Esophagus squamous epithelium (tissue), 5 donors: ENCODE measurements around the gene INTS1. TPM values are rescaled to one million over a fixed set of nuclear protein-coding genes. Genes with fewer than 3 reads are reported as not detected.

ENCODE experiments used
- DNase-seq: peaks from one replicate; lab custom pipeline; 2025; lab: John Stamatoyannopoulos, UW
- H3K27ac ChIP-seq, 4 donors: fragments of 200-600 bp; sonication (generic); one replicate each; pipeline ENCODE4 v1.5.1; 2016 to 2019; ENCODE audit warnings: mild to moderate bottlenecking in 1 of 4
- H3K27me3 ChIP-seq, 4 donors: fragments of 200-600 bp; sonication (generic); 1 replicate in 3 of 4; 2 replicates in 1 of 4; pipeline versions ENCODE4 v1.5.1 to v1.6.0; 2017 to 2021; ENCODE audit warnings: antibody characterized with exemption in 1 of 4
- H3K36me3 ChIP-seq, 3 donors: fragments of 200-600 bp; sonication (generic); one replicate each; pipeline ENCODE4 v1.5.1; 2016 to 2019
- H3K4me1 ChIP-seq, 3 donors: fragments of 200-600 bp; sonication (generic); one replicate each; pipeline ENCODE4 v1.5.1; 2017 to 2019
- H3K4me3 ChIP-seq, 4 donors: fragments of 200-600 bp; sonication (generic); 1 replicate in 3 of 4; 2 replicates in 1 of 4; pipeline ENCODE4 v1.5.1; 2016 to 2019; ENCODE audit warnings: mild to moderate bottlenecking in 2 of 4, moderate library complexity in 1 of 4
- H3K9me3 ChIP-seq, 3 donors: fragments of 200-600 bp; sonication (generic); one replicate each; pipeline ENCODE4 v1.5.1; 2016 to 2019
- POLR2A ChIP-seq, 4 donors: fragments of 450-650 bp; IDR thresholded peaks; one replicate each; pipeline ENCODE4 v1.6.1; 2017; ENCODE audit warnings: antibody characterized with exemption in 4 of 4, mild to moderate bottlenecking in 4 of 4, moderate library complexity in 3 of 4
- WGBS, 2 donors: methylation state at CpG; one replicate each; pipeline ENCODE4 v1.1.5; 2018; 5-methylcytosine and 5-hydroxymethylcytosine counted together
- intact Hi-C: fragments of 100-400 bp; cut with DNase I; formaldehyde crosslinking; loops from one replicate; pipeline ENCODE4 v1.15.0; 2022
- total RNA-seq, 4 donors: library from RNA; depleted of rRNA; stranded (reverse); fragments of >200 nt; gene quantifications; one replicate each; pipeline ENCODE4 v1.1.0, GENCODE V29; 2016
- TF ChIP-seq, protein P1 (sequence below), 6 experiments: fragments of 450-650 bp in 4 of 6; fragments of 200-600 bp in 2 of 6; sonication (generic) in 2 of 6; IDR thresholded peaks; one replicate each; pipeline ENCODE4 v1.5.1; 2016 to 2019; ENCODE audit warnings: antibody characterized with exemption in 6 of 6, mild to moderate bottlenecking in 4 of 6, moderate library complexity in 4 of 6
- donor health status: DM: yes; HTN: yes; CAD: no.

Gene INTS1
- total RNA-seq, 4 donors from 2014 or later: 27.8 to 45.3 (median 36.6) TPM

DNA sequence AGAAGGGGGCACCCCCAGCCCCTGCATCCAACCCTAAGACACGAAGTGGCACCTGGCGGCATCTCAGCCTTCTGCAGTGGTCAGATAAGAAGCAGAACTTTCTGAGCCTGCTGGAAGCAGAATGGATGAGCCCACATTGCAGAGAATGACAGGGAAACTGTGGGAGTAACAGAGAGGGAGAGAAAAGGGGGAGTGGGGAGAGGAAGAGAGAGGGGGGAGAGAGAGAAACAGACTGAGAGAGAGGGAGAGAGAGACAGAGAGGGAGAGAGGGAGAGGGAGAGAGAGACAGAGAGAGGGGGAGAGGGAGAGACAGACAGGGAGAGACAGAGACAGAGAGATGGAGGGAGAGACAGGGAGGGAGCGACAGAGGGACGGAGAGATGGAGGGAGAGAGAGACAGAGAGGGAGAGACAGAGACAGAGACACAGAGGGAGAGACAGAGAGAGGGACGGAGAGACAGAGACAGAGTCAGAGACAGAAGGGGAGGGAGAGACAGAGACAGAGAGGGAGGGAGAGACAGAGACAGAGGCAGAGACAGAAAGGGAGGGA is 80.9 kb downstream of the INTS1 start:
- TF ChIP-seq, protein P1, sequence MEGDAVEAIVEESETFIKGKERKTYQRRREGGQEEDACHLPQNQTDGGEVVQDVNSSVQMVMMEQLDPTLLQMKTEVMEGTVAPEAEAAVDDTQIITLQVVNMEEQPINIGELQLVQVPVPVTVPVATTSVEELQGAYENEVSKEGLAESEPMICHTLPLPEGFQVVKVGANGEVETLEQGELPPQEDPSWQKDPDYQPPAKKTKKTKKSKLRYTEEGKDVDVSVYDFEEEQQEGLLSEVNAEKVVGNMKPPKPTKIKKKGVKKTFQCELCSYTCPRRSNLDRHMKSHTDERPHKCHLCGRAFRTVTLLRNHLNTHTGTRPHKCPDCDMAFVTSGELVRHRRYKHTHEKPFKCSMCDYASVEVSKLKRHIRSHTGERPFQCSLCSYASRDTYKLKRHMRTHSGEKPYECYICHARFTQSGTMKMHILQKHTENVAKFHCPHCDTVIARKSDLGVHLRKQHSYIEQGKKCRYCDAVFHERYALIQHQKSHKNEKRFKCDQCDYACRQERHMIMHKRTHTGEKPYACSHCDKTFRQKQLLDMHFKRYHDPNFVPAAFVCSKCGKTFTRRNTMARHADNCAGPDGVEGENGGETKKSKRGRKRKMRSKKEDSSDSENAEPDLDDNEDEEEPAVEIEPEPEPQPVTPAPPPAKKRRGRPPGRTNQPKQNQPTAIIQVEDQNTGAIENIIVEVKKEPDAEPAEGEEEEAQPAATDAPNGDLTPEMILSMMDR (IDR thresholded peaks at IDR 0.05): no peak
- no peak for TF ChIP-seq POLR2A (IDR thresholded peaks at IDR 0.05)
- DNase-seq: no peak
- H3K4me1 ChIP-seq: peaks cover 0 to 9% (median 5%) of the 10 kb centered on the region in 3 donors
- H3K9me3 ChIP-seq: no peaks in the 10 kb centered on the region
- no peaks in the 10 kb centered on the region for H3K36me3 ChIP-seq
- H3K27me3 ChIP-seq: peaks cover 0 to 85% (median 1%) of the 10 kb centered on the region in 4 donors
- H3K4me3 ChIP-seq: no peak overlapping the region
- 44 to 52% methylated on average over 5 of the region's 5 CpGs for WGBS, 2 donors
- intact Hi-C loops: no loop called here
- H3K27ac ChIP-seq: no peak overlapping the region

DNA sequence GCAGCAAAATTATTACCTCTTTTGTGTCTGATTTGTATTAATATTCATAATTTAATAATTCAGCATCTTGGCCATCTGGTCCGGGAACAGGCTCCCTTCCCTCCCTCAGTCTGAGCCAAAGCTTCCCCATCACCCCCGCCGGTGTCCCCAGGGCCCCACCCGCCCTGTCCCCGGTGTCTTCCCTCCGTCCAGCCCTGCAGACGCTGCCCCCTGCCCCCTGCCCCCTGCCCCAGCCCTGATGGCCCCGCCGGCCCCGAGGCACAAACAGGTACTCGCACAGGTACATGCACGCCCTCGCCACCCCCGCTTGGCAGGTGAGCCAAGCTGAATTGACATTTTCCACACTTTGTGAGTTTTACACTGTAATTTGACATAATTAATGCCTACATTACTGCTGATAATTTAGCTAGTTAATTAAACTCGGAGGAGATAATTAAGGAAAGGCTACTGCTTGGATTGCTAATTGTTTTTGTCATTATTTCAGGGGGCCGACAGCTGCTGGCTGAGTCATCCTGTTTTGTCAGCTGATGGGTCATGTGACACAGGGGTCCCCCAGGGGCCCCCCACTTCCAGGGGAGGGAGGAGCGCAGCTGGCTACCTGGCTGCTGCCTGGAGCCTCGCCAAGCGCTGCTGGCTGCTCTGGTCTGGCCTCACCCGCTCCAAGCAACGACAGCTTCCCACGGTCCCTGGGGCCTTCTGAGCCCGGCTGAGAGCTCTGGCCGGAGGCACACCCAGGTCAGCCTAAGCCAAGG is 81.5 kb downstream of the INTS1 start:
- Histone ChIP-seq H3K27me3 (peaks cover 0 to 87% (median 1%) of the 10 kb centered on the region in 4 donors), H3K27ac (no peak overlapping the region), H3K36me3 (no peaks in the 10 kb centered on the region), H3K9me3 (no peaks in the 10 kb centered on the region), H3K4me3 (no peak overlapping the region), H3K4me1 (peaks cover 0 to 9% (median 5%) of the 10 kb centered on the region in 3 donors)
- 5 to 25% methylated on average over 7 to 11 of the region's 24 CpGs for WGBS, 2 donors
- intact Hi-C loops: no loop called here
- TF ChIP-seq, protein P1 (IDR thresholded peaks at IDR 0.05): no peak
- no peak for TF ChIP-seq POLR2A (IDR thresholded peaks at IDR 0.05)
- no peak for DNase-seq

DNA sequence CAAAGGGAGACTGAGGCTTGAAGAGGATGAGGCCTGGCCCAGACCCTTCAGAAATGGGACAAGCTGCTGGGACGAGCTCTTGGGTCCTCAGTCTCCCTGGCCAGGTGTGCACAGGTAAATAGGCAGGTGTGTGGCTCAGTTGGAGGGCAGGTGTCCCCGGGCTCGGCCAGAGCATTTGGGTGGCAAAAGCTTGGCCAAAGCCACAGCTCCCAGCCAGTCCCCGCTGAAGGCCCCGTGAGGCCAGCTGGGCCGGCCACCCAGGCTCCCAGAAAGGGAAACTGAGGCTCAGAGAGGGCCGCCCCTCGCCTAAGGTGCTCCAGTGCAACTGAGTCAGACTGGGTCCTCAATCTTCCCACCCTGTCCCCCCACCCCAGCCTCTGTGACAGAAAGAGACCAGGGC is 82.2 kb downstream of the INTS1 start:
- no peak for DNase-seq

DNA sequence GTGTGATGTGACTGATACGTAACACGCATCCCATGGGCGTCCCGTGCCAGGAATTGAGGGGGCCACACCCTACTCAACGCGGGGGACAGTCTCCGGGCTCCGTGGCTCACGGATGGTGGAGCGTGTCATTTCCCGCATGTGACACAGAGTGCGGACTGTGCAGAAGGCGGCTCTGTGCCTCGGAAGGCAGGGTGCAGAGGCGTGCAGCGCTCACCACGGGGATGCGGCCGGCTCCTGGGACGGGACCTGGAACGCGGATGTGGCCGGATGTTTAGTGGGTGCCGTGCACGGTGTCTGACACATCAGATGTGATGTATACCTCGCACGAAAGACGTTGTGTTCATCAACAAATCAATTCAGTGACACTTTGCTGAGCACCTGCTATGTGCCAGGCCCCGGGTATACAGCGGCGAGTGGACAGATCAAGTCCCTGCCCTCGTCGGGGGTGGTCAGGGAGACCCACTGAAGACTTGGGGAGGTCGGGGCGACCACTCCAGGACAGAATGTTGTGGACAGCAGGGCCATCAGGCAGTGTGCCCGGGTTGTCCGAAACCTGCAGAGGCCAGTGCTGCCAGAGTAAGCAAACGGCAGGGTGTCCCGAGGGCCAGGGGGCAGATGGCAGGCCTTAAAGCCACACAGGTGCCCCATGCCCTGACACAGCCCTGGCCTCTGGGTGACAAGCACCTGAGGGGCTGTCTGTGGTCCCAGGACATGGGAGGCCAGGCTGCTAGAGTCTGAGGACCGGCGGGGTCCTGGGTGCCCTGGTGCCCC is 83.0 kb downstream of the INTS1 start:
- 75 to 83% methylated on average over 13 to 32 of the region's 41 CpGs for WGBS, 2 donors
- DNase-seq: no peak
- no peak overlapping the region for H3K27ac ChIP-seq
- no peaks in the 10 kb centered on the region for H3K36me3 ChIP-seq
- no peak overlapping the region for H3K4me3 ChIP-seq
- peaks cover 0 to 9% (median 5%) of the 10 kb centered on the region in 3 donors for H3K4me1 ChIP-seq
- TF ChIP-seq POLR2A (IDR thresholded peaks at IDR 0.05): no peak
- TF ChIP-seq, protein P1 (IDR thresholded peaks at IDR 0.05): no peak
- peaks cover 0 to 79% (median 1%) of the 10 kb centered on the region in 4 donors for H3K27me3 ChIP-seq
- H3K9me3 ChIP-seq: no peaks in the 10 kb centered on the region
- intact Hi-C loops: no loop called here

More for the DNA sequence above, 82.2 kb downstream of the INTS1 start:
- intact Hi-C loops: no loop called here
- H3K4me3 ChIP-seq: no peak overlapping the region
- no peaks in the 10 kb centered on the region for H3K9me3 ChIP-seq
- WGBS, 2 donors: 86 to 87% methylated on average over 3 to 5 of the region's 8 CpGs
- H3K36me3 ChIP-seq: no peaks in the 10 kb centered on the region
- TF ChIP-seq, protein P1 (IDR thresholded peaks at IDR 0.05): no peak
- TF ChIP-seq POLR2A (IDR thresholded peaks at IDR 0.05): no peak
- H3K4me1 ChIP-seq: peaks cover 0 to 9% (median 5%) of the 10 kb centered on the region in 3 donors
- no peak overlapping the region for H3K27ac ChIP-seq
- H3K27me3 ChIP-seq: peaks cover 0 to 86% (median 1%) of the 10 kb centered on the region in 4 donors

Other genes starting within 250 kb of the INTS1 start
- gene MICALL2, start 44.9 kb downstream of the INTS1 start, total RNA-seq: 10 to 100 TPM; 14.1 to 17.5 (median 16.5) TPM
- 10 to 100 TPM; 11.3 to 26.9 (median 18.9) TPM for gene MAFK, start 26.3 kb upstream of the INTS1 start, total RNA-seq
- 100 to 1,000 TPM in 2 of 4 donors, 10 to 100 TPM in 2; 56.7 to 204 (median 98.9) TPM for gene TMEM184A, start 51.8 kb upstream of the INTS1 start, total RNA-seq
- gene PSMG3, start 65.6 kb upstream of the INTS1 start, total RNA-seq: 10 to 100 TPM; 44.5 to 63.6 (median 47.4) TPM
- 1 to 10 TPM in 1 of 4 donors, under 1 TPM in 3; 0.38 to 3.3 (median 0.48) TPM for gene ELFN1, start 165.9 kb upstream of the INTS1 start, total RNA-seq